ENCODE results near the gene SLC12A7.

DNA sequence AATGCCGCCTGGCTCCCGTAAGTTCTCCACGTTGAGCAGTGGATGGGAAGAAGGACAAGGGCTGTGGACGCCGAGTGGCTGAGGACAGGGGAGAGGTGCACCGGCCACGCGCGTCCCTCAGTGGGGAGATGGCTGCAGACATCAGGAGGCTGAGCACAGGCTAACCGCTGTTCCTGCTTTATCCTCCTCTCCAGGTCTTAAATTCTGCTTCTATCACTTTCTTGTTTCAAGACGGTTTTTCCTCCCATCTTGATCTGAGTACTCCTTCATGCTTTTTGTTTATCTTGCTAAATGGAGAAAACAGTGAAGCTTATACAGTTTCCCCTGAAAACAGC lies 47.4 kb upstream of the SLC12A7 start:
- TF ChIP-seq, protein P1, sequence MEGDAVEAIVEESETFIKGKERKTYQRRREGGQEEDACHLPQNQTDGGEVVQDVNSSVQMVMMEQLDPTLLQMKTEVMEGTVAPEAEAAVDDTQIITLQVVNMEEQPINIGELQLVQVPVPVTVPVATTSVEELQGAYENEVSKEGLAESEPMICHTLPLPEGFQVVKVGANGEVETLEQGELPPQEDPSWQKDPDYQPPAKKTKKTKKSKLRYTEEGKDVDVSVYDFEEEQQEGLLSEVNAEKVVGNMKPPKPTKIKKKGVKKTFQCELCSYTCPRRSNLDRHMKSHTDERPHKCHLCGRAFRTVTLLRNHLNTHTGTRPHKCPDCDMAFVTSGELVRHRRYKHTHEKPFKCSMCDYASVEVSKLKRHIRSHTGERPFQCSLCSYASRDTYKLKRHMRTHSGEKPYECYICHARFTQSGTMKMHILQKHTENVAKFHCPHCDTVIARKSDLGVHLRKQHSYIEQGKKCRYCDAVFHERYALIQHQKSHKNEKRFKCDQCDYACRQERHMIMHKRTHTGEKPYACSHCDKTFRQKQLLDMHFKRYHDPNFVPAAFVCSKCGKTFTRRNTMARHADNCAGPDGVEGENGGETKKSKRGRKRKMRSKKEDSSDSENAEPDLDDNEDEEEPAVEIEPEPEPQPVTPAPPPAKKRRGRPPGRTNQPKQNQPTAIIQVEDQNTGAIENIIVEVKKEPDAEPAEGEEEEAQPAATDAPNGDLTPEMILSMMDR (IDR thresholded peaks at IDR 0.05 in 8 of 11, conservative IDR thresholded peaks at IDR 0.05 in 3 of 11) = no peak
- TF ChIP-seq POLR2AphosphoS5 (IDR thresholded peaks at IDR 0.05) = no peak

Data from spleen (tissue), 7 donors.